ENCODE data around the gene RBMS1.

The RBMS1 gene

GRCh38 chr2:160408959-160409291 lies 84.7 kb downstream of the RBMS1 start:
- DNase-seq (ENCODE audit: low read depth), result no peak

GRCh38 chr2:160408173-160408958 lies 85.2 kb downstream of the RBMS1 start:
- no peak for DNase-seq (ENCODE audit: low read depth)

GRCh38 chr2:160407393-160408172 lies 86.0 kb downstream of the RBMS1 start:
- DNase-seq (ENCODE audit: low read depth), result peak; percentile 39

GRCh38 chr2:160406591-160407392 lies 86.8 kb downstream of the RBMS1 start:
- DNase-seq (ENCODE audit: low read depth), result peak; percentile 67

- no peak for DNase-seq (ENCODE audit: low read depth)
Measured at GRCh38 chr2:160405077-160405867, 88.3 kb downstream of the RBMS1 start.

- DNase-seq (ENCODE audit: low read depth), result no peak
Measured at GRCh38 chr2:160402997-160403979, 90.3 kb downstream of the RBMS1 start.

- no peak for DNase-seq (ENCODE audit: low read depth)
Measured at GRCh38 chr2:160402501-160402900, 91.1 kb downstream of the RBMS1 start.

- DNase-seq (ENCODE audit: low read depth), result no peak
Measured at GRCh38 chr2:160401895-160402294, 91.7 kb downstream of the RBMS1 start.

GRCh38 chr2:160399880-160400279 lies 93.7 kb downstream of the RBMS1 start:
- no peak for DNase-seq (ENCODE audit: low read depth)

GRCh38 chr2:160397530-160397865 lies 96.1 kb downstream of the RBMS1 start:
- DNase-seq (ENCODE audit: low read depth), result no peak

- no peak for DNase-seq (ENCODE audit: low read depth)
Measured at GRCh38 chr2:160394153-160394552, 99.5 kb downstream of the RBMS1 start.

- no peak for DNase-seq (ENCODE audit: low read depth)
Measured at GRCh38 chr2:160392201-160392600, 101.4 kb downstream of the RBMS1 start.

- DNase-seq (ENCODE audit: low read depth), result no peak
Measured at GRCh38 chr2:160390544-160391455, 102.8 kb downstream of the RBMS1 start.

GRCh38 chr2:160389875-160390274 lies 103.7 kb downstream of the RBMS1 start:
- DNase-seq (ENCODE audit: low read depth), result no peak

- no peak for DNase-seq (ENCODE audit: low read depth)
Measured at GRCh38 chr2:160388464-160389263, 104.9 kb downstream of the RBMS1 start.

- DNase-seq (ENCODE audit: low read depth), result no peak
Measured at GRCh38 chr2:160387558-160388262, 105.9 kb downstream of the RBMS1 start.

- no peak for DNase-seq (ENCODE audit: low read depth)
Measured at GRCh38 chr2:160384791-160385190, 108.8 kb downstream of the RBMS1 start.

- no peak for DNase-seq (ENCODE audit: low read depth)
Measured at GRCh38 chr2:160381425-160381951, 112.1 kb downstream of the RBMS1 start.
